H1 (cell line): Measurements from ENCODE around the gene SMYD3. TPM values are rescaled to one million over a fixed set of nuclear protein-coding genes. Genes with fewer than 3 reads are reported as not detected.
"Not testable (repeated sequence)": the region's sequence is repeated elsewhere in the genome, so short reads cannot be mapped to it uniquely, and the experiment has no call there.

Experiments
- CTCF ChIA-PET: fragments of 300-600 bp; sonication (Branson Sonifier 250); formaldehyde crosslinking; loops from one replicate; lab custom pipeline; 2021; ENCODE audit not compliant: partially characterized antibody; lab: Charles Lee
- POLR2A ChIA-PET: fragments of 300-600 bp; sonication (Branson Sonifier 250); formaldehyde crosslinking; loops from one replicate; lab custom pipeline; 2021; ENCODE audit warnings: inconsistent platforms; ENCODE audit not compliant: partially characterized antibody; lab: Charles Lee
- DNase-seq, 2 experiments: peaks; one replicate each; pipeline versions ENCODE4 v3.0.0 to v3.0.0-alpha.2; 2010 to 2022; ENCODE audit warnings: low spot score in 2 of 2, low read depth in 1 of 2, mixed read lengths in 1 of 2
- FAIRE-seq: peaks from 2 replicates; lab custom pipeline; 2011; peaks lifted over from hg19 to GRCh38; lab: Jason Lieb, UNC
- H2AFZ ChIP-seq: 2 replicates; pipeline ENCODE4 v1.8.1; 2012; ENCODE audit warnings: low read length, inconsistent platforms
- H2AK5ac ChIP-seq: 2 replicates; pipeline ENCODE4 v1.6.1; 2013; ENCODE audit warnings: low read depth, low read length
- H2BK120ac ChIP-seq: replicated peaks from 2 replicates; pipeline ENCODE3; 2013; ENCODE audit warnings: low read depth, low read length, inconsistent platforms
- H2BK12ac ChIP-seq: 2 replicates; pipeline ENCODE4 v1.6.1; 2013; ENCODE audit warnings: low read depth, low read length
- H2BK15ac ChIP-seq: 2 replicates; pipeline ENCODE4 v1.6.1; 2013; ENCODE audit warnings: low read length
- H2BK20ac ChIP-seq: 2 replicates; pipeline ENCODE4 v1.6.1; 2013; ENCODE audit warnings: low read length
- H2BK5ac ChIP-seq: 2 replicates; pipeline ENCODE4 v1.6.1; 2013; ENCODE audit warnings: low read depth, low read length
- H3K14ac ChIP-seq: 2 replicates; pipeline ENCODE4 v1.6.1; 2013; ENCODE audit warnings: inconsistent platforms; ENCODE audit not compliant: insufficient read length
- H3K18ac ChIP-seq: 2 replicates; pipeline ENCODE4 v1.6.1; 2013; ENCODE audit warnings: low read length; ENCODE audit errors: extremely low read depth
- H3K23ac ChIP-seq: 2 replicates; pipeline ENCODE4 v1.6.1; 2013; ENCODE audit warnings: inconsistent platforms; ENCODE audit not compliant: insufficient read length
- H3K23me2 ChIP-seq: 2 replicates; pipeline ENCODE4 v1.6.1; 2013; ENCODE audit warnings: low read depth, low read length
- H3K27ac ChIP-seq: 2 replicates; pipeline ENCODE4 v1.6.1; 2011; ENCODE audit warnings: low read depth, low read length, inconsistent platforms
- H3K27me3 ChIP-seq, 4 experiments: replicated peaks in 1 of 4; 1 replicate in 1 of 4; 2 replicates in 3 of 4; pipeline versions ENCODE4 v1.6.1 to v1.8.1; 2011 to 2013; ENCODE audit warnings: low read length in 3 of 4, mild to moderate bottlenecking in 3 of 4, inconsistent platforms in 2 of 4, mixed read lengths in 2 of 4, moderate library complexity in 1 of 4; ENCODE audit not compliant: control insufficient read depth in 3 of 4, insufficient read depth in 3 of 4; ENCODE audit errors: extremely low read depth in 1 of 4
- H3K36me3 ChIP-seq, 4 experiments: 2 replicates each; pipeline versions ENCODE4 v1.6.1 to v1.8.1; 2011 to 2013; ENCODE audit warnings: mild to moderate bottlenecking in 4 of 4, low read length in 3 of 4, moderate library complexity in 2 of 4, control low read depth in 1 of 4, inconsistent platforms in 1 of 4; ENCODE audit not compliant: insufficient read depth in 4 of 4, control insufficient read depth in 2 of 4
- H3K4ac ChIP-seq: replicated peaks from 2 replicates; pipeline ENCODE3; 2013; ENCODE audit warnings: low read length, low read depth, mixed read lengths, inconsistent platforms; ENCODE audit not compliant: insufficient read length
- H3K4me1 ChIP-seq, 4 experiments: replicated peaks in 1 of 4; 1 replicate in 1 of 4; 2 replicates in 3 of 4; pipeline versions ENCODE4 v1.6.1 to v1.8.1; 2011 to 2013; ENCODE audit warnings: low read length in 3 of 4, inconsistent platforms in 2 of 4, mixed read lengths in 1 of 4; ENCODE audit not compliant: insufficient read depth in 4 of 4, control insufficient read depth in 3 of 4
- H3K4me2 ChIP-seq, 2 experiments: 2 replicates each; pipeline versions ENCODE4 v1.6.1 to v1.8.1; 2011 to 2013; ENCODE audit warnings: low read depth in 2 of 2, low read length in 2 of 2, control low read depth in 1 of 2, inconsistent platforms in 1 of 2, mild to moderate bottlenecking in 1 of 2; ENCODE audit not compliant: insufficient read depth in 1 of 2
- H3K4me3 ChIP-seq, 4 experiments: fragments of 200-600, 300-600 bp in 1 of 4; sonication (generic), shearing (Covaris generic), sonication (Bioruptor Twin) in 1 of 4; 2 replicates each; pipeline versions ENCODE4 v1.5.1 to v1.8.1; 2011 to 2016; ENCODE audit warnings: low read length in 4 of 4, low read depth in 3 of 4, control low read depth in 2 of 4, inconsistent platforms in 2 of 4, mild to moderate bottlenecking in 2 of 4, mixed read lengths in 1 of 4, moderate library complexity in 1 of 4; ENCODE audit not compliant: insufficient read depth in 2 of 4; ENCODE audit errors: extremely low read depth in 1 of 4
- H3K56ac ChIP-seq: replicated peaks from 2 replicates; pipeline ENCODE3; 2013; ENCODE audit warnings: low read depth, mild to moderate bottlenecking, mixed read lengths, low read length, inconsistent platforms; ENCODE audit not compliant: insufficient read length
- H3K79me1 ChIP-seq: 2 replicates; pipeline ENCODE4 v1.6.1; 2013; ENCODE audit warnings: low read depth, low read length, control low read depth
- H3K79me2 ChIP-seq, 2 experiments: 2 replicates each; pipeline versions ENCODE4 v1.6.1 to v1.8.1; 2012 to 2013; ENCODE audit warnings: low read length in 2 of 2, mild to moderate bottlenecking in 2 of 2, inconsistent platforms in 1 of 2; ENCODE audit not compliant: insufficient read depth in 2 of 2, control insufficient read depth in 1 of 2
- H3K9ac ChIP-seq, 4 experiments: replicated peaks in 1 of 4; 1 replicate in 1 of 4; 2 replicates in 3 of 4; pipeline versions ENCODE4 v1.6.1 to v1.8.1; 2011 to 2013; ENCODE audit warnings: low read depth in 3 of 4, low read length in 3 of 4, control low read depth in 2 of 4, mild to moderate bottlenecking in 2 of 4, moderate library complexity in 2 of 4, inconsistent platforms in 1 of 4; ENCODE audit errors: extremely low read depth in 1 of 4
- H3K9me3 ChIP-seq, 2 experiments: 2 replicates each; pipeline versions ENCODE4 v1.6.1 to v1.8.1; 2012 to 2013; ENCODE audit warnings: mild to moderate bottlenecking in 2 of 2, moderate library complexity in 2 of 2, control low read depth in 1 of 2, inconsistent platforms in 1 of 2, low read depth in 1 of 2, low read length in 1 of 2, mixed read lengths in 1 of 2; ENCODE audit not compliant: insufficient read depth in 2 of 2
- H4K20me1 ChIP-seq, 2 experiments: replicated peaks in 1 of 2; 2 replicates each; pipeline versions ENCODE3 to v1.8.1; 2011 to 2013; ENCODE audit warnings: inconsistent platforms in 2 of 2, low read length in 2 of 2, mild to moderate bottlenecking in 1 of 2; ENCODE audit not compliant: insufficient read depth in 2 of 2, control insufficient read depth in 1 of 2
- H4K5ac ChIP-seq: 2 replicates; pipeline ENCODE4 v1.6.1; 2013; ENCODE audit warnings: low read length, low read depth, mixed read lengths, inconsistent platforms; ENCODE audit not compliant: insufficient read length
- H4K8ac ChIP-seq: 2 replicates; pipeline ENCODE4 v1.8.0; 2013; ENCODE audit warnings: mild to moderate bottlenecking, moderate library complexity, low read length, inconsistent platforms; ENCODE audit not compliant: insufficient read depth; ENCODE audit errors: extremely low read depth
- H4K91ac ChIP-seq: replicated peaks from 2 replicates; pipeline ENCODE3; 2013; ENCODE audit warnings: low read length, mixed read lengths, inconsistent platforms; ENCODE audit not compliant: insufficient read length
- WGBS, 2 experiments: shearing (Covaris generic) in 1 of 2; methylation state at CpG; one replicate each; pipeline versions ENCODE4 v1.1.6 to v1.1.7; 2013 to 2015; ENCODE audit warnings: low lambda C conversion rate in 2 of 2, mixed read lengths in 2 of 2, inconsistent platforms in 1 of 2, low coverage in 1 of 2, missing lambda C conversion rate in 1 of 2; ENCODE audit not compliant: insufficient replicate concordance in 2 of 2, insufficient coverage in 1 of 2, insufficient read length in 1 of 2; ENCODE audit errors: extremely low coverage in 1 of 2, missing lambda C conversion rate in 1 of 2; 5-methylcytosine and 5-hydroxymethylcytosine counted together
- polyA plus RNA-seq, 7 experiments: library from polyadenylated mRNA; depleted of rRNA in 3 of 7; stranded (reverse) in 5 of 7; unstranded in 2 of 7; fragments of >200 nt in 5 of 7; fragments of 200-250 nt in 2 of 7; gene quantifications; 1 replicate in 5 of 7; 2 replicates in 1 of 7; 4 replicates in 1 of 7; pipeline versions ENCODE4 v1.2.1 to v1.2.3, GENCODE V29; 2011 to 2013; ENCODE audit warnings: missing spikeins in 2 of 7, mixed read lengths in 2 of 7
- total RNA-seq: library from RNA; stranded (reverse); fragmentation: NEBNext Ultra II Directional; extraction: Animal tissue kit (Norgen Biotek cat#: 25700); gene quantifications from 2 replicates; pipeline ENCODE4 v1.2.1, GENCODE V29; 2021

Gene SMYD3
- total and polyA plus RNA-seq, 2 of the 8 experiments (the other 6 are each of a cell fraction or from before 2014, with no cell fraction given): 17.3 to 25.4 TPM

GRCh38 chr1:245774931-245775330, 732.1 kb downstream of the SMYD3 start:
- POLR2A ChIA-PET, H4K5ac ChIP-seq, H3K79me2 ChIP-seq: not testable (repeated sequence)

More at GRCh38 chr1:245774931-245775330, 732.1 kb downstream of the SMYD3 start:
- H3K9ac ChIP-seq, H3K27me3 ChIP-seq, H3K14ac ChIP-seq, H2BK12ac ChIP-seq, DNase-seq, H2BK15ac ChIP-seq, H3K79me1 ChIP-seq, H3K4me2 ChIP-seq, FAIRE-seq, H3K23me2 ChIP-seq, H4K91ac ChIP-seq, H4K20me1 ChIP-seq, H2BK120ac ChIP-seq, H2BK5ac ChIP-seq, H3K23ac ChIP-seq, H3K4ac ChIP-seq, H2BK20ac ChIP-seq, H2AFZ ChIP-seq, H2AK5ac ChIP-seq, H3K56ac ChIP-seq, H3K27ac ChIP-seq, H3K4me1 ChIP-seq, H3K18ac ChIP-seq, H3K4me3 ChIP-seq, H3K36me3 ChIP-seq, H3K9me3 ChIP-seq, H4K8ac ChIP-seq: not testable (repeated sequence)
- CTCF ChIA-PET: interaction anchor here (0.9 kb wide), 1 partner anchor 20 kb away, joined by 3 read pairs; no protein-coding TSS in a partner anchor
- WGBS, 2 experiments: 94% methylated on average over 12 of the region's 25 CpGs; no CpG with 5 or more reads in 1 of the 2 experiments
